Activated CD4-positive, alpha-beta memory T cell treated with anti-CD3 and anti-CD28 coated beads, Interleukin-2, amount 10 ng/mL, durations not matched to agents 7 days and 5 days (primary cell): ENCODE results near the gene ERLEC1. TPM values are rescaled to one million over a fixed set of nuclear protein-coding genes. Genes with fewer than 3 reads are reported as not detected.
A peak's percentile ranks its signal among the peaks of the same experiment; 100 is the strongest.

ENCODE experiments used
- CTCF ChIA-PET: fragments of 350-600 bp; sonication (Branson Sonifier 250); formaldehyde crosslinking; loops from one replicate; lab custom pipeline; 2021; ENCODE audit warnings: antibody characterized with exemption, inconsistent platforms; lab: Charles Lee
- POLR2A ChIA-PET: fragments of 350-600 bp; sonication (Branson Sonifier 250); formaldehyde crosslinking; loops from one replicate; lab custom pipeline; 2021; ENCODE audit warnings: antibody characterized with exemption; lab: Charles Lee
- DNase-seq: peaks from one replicate; pipeline ENCODE4 v3.0.0-alpha.2; 2020
- H3K27ac Mint-ChIP-seq: one replicate; pipeline ENCODE4 v1.8.0; 2021; ENCODE audit warnings: mild to moderate bottlenecking, mixed read lengths
- H3K27me3 Mint-ChIP-seq: one replicate; pipeline ENCODE4 v1.8.0; 2021; ENCODE audit warnings: mixed read lengths
- H3K36me3 Mint-ChIP-seq: one replicate; pipeline ENCODE4 v1.8.0; 2021; ENCODE audit warnings: low read depth, mixed read lengths
- H3K4me1 Mint-ChIP-seq: one replicate; pipeline ENCODE4 v1.8.0; 2021; ENCODE audit warnings: mixed read lengths
- H3K4me3 Mint-ChIP-seq: one replicate; pipeline ENCODE4 v1.8.0; 2021; ENCODE audit warnings: mild to moderate bottlenecking, mixed read lengths
- H3K9me3 Mint-ChIP-seq: one replicate; pipeline ENCODE4 v1.8.0; 2021; ENCODE audit warnings: mixed read lengths
- total RNA-seq, 2 experiments: library from RNA; stranded (reverse); gene quantifications; one replicate each; pipeline ENCODE4 v1.2.3, GENCODE V29; 2021

Gene ERLEC1
- total RNA-seq, 2 experiments from 2014 or later = 32.6 to 33.3 TPM

- Mint-ChIP-seq H3K27me3 (no peaks in the 10 kb centered on the region), H3K4me1 (peaks cover 46% of the 10 kb centered on the region), H3K36me3 (peaks cover 25% of the 10 kb centered on the region), H3K4me3 (peak overlapping the region; percentile 93), H3K9me3 (no peaks in the 10 kb centered on the region), H3K27ac (no peak overlapping the region)
- POLR2A ChIA-PET = interaction anchor here (2.4 to 6.9 kb wide), 2 partner anchors 8 to 17 kb away, joined by 14 to 163 read pairs; partner anchors contain the start of gene CHAC2
- CTCF ChIA-PET = interaction anchor here (0.6 to 3.8 kb wide), 2 partner anchors 17 to 39 kb away, joined by 3 to 24 read pairs; partner anchors contain the start of gene CHAC2
- DNase-seq = no peak
Observed at GRCh38 chr2:53785366-53785765, 1.5 kb upstream of the ERLEC1 start.

GRCh38 chr2:53786352-53786704 is 516 bp upstream of the ERLEC1 start:
- peak; percentile 46 for DNase-seq
- peaks cover 51% of the 10 kb centered on the region for H3K4me1 Mint-ChIP-seq
- peak overlapping the region; percentile 88 for H3K27ac Mint-ChIP-seq
- peaks cover 20% of the 10 kb centered on the region for H3K36me3 Mint-ChIP-seq
- no peaks in the 10 kb centered on the region for H3K9me3 Mint-ChIP-seq
- ChIA-PET POLR2A (interaction anchor here (0.7 to 6.9 kb wide), 6 partner anchors 9 to 210 kb away, joined by 3 to 163 read pairs (median 8); partner anchors contain the start of genes CHAC2 and PSME4), CTCF (interaction anchor here (3.8 kb wide), 1 partner anchor 18 kb away, joined by 24 read pairs; the partner anchor contains the start of gene CHAC2)
- H3K4me3 Mint-ChIP-seq = peak overlapping the region; percentile 93
- H3K27me3 Mint-ChIP-seq = no peaks in the 10 kb centered on the region

GRCh38 chr2:53787614-53788289 is 908 bp downstream of the ERLEC1 start:
- Mint-ChIP-seq H3K36me3 (peaks cover 11% of the 10 kb centered on the region), H3K27me3 (no peaks in the 10 kb centered on the region), H3K4me1 (peaks cover 51% of the 10 kb centered on the region), H3K9me3 (no peaks in the 10 kb centered on the region), H3K4me3 (peak overlapping the region; percentile 93), H3K27ac (peak overlapping the region; percentile 88)
- DNase-seq = peak; percentile 18
- POLR2A ChIA-PET = interaction anchor here (1.0 to 6.9 kb wide), 7 partner anchors 11 to 771 kb away, joined by 3 to 163 read pairs (median 6); partner anchors contain the start of genes CHAC2 and PSME4
- CTCF ChIA-PET = interaction anchor here (1.0 to 3.8 kb wide), 2 partner anchors 15 to 19 kb away, joined by 3 to 24 read pairs; partner anchors contain the start of gene CHAC2

GRCh38 chr2:53793261-53793660 is 6.4 kb downstream of the ERLEC1 start:
- POLR2A ChIA-PET = no interaction called here
- no peaks in the 10 kb centered on the region for H3K9me3 Mint-ChIP-seq
- CTCF ChIA-PET = no interaction called here
- no peak overlapping the region for H3K4me3 Mint-ChIP-seq
- H3K27ac Mint-ChIP-seq = no peak overlapping the region
- H3K4me1 Mint-ChIP-seq = peaks cover 17% of the 10 kb centered on the region
- no peaks in the 10 kb centered on the region for H3K27me3 Mint-ChIP-seq
- H3K36me3 Mint-ChIP-seq = peaks cover 12% of the 10 kb centered on the region
- no peak for DNase-seq

GRCh38 chr2:53793821-53794220 is 7.0 kb downstream of the ERLEC1 start:
- POLR2A ChIA-PET = no interaction called here
- H3K4me3 Mint-ChIP-seq = no peak overlapping the region
- CTCF ChIA-PET = no interaction called here

GRCh38 chr2:53801547-53801946 is 14.7 kb downstream of the ERLEC1 start:
- peaks cover 4% of the 10 kb centered on the region for H3K4me1 Mint-ChIP-seq
- H3K27ac Mint-ChIP-seq = no peak overlapping the region
- H3K4me3 Mint-ChIP-seq = no peak overlapping the region
- no peaks in the 10 kb centered on the region for H3K9me3 Mint-ChIP-seq
- H3K36me3 Mint-ChIP-seq = peaks cover 29% of the 10 kb centered on the region
- DNase-seq = no peak
- H3K27me3 Mint-ChIP-seq = no peaks in the 10 kb centered on the region
- ChIA-PET POLR2A (interaction anchor here (0.8 kb wide), 1 partner anchor 14 kb away, joined by 3 read pairs; no protein-coding TSS in a partner anchor), CTCF (no interaction called here)

More at GRCh38 chr2:53793821-53794220, 7.0 kb downstream of the ERLEC1 start:
- Mint-ChIP-seq H3K9me3 (no peaks in the 10 kb centered on the region), H3K27ac (no peak overlapping the region), H3K36me3 (peaks cover 14% of the 10 kb centered on the region), H3K27me3 (no peaks in the 10 kb centered on the region), H3K4me1 (peaks cover 12% of the 10 kb centered on the region)
- DNase-seq = no peak

GRCh38 chr2:53802617-53803151 is 15.8 kb downstream of the ERLEC1 start:
- Mint-ChIP-seq H3K36me3 (peaks cover 33% of the 10 kb centered on the region), H3K9me3 (no peaks in the 10 kb centered on the region), H3K27ac (no peak overlapping the region), H3K4me1 (peaks cover 4% of the 10 kb centered on the region), H3K27me3 (no peaks in the 10 kb centered on the region), H3K4me3 (no peak overlapping the region)
- ChIA-PET POLR2A (no interaction called here), CTCF (interaction anchor here (1.3 kb wide), 1 partner anchor 15 kb away, joined by 3 read pairs; no protein-coding TSS in a partner anchor)
- DNase-seq = no peak

GRCh38 chr2:53811601-53812000 is 24.8 kb downstream of the ERLEC1 start:
- H3K9me3 Mint-ChIP-seq = no peaks in the 10 kb centered on the region
- H3K4me1 Mint-ChIP-seq = no peaks in the 10 kb centered on the region
- ChIA-PET CTCF (no interaction called here), POLR2A (no interaction called here)
- H3K36me3 Mint-ChIP-seq = peaks cover 40% of the 10 kb centered on the region
- DNase-seq = no peak
- H3K4me3 Mint-ChIP-seq = no peak overlapping the region
- no peaks in the 10 kb centered on the region for H3K27me3 Mint-ChIP-seq
- no peak overlapping the region for H3K27ac Mint-ChIP-seq

- Mint-ChIP-seq H3K27ac (no peak overlapping the region), H3K36me3 (peaks cover 47% of the 10 kb centered on the region), H3K4me3 (no peak overlapping the region), H3K4me1 (no peaks in the 10 kb centered on the region), H3K9me3 (no peaks in the 10 kb centered on the region), H3K27me3 (no peaks in the 10 kb centered on the region)
- CTCF ChIA-PET = no interaction called here
- DNase-seq = no peak
- POLR2A ChIA-PET = no interaction called here
Observed at GRCh38 chr2:53813151-53813550, 26.3 kb downstream of the ERLEC1 start.

- Mint-ChIP-seq H3K27ac (no peak overlapping the region), H3K4me1 (no peaks in the 10 kb centered on the region), H3K36me3 (peaks cover 25% of the 10 kb centered on the region), H3K27me3 (no peaks in the 10 kb centered on the region), H3K9me3 (no peaks in the 10 kb centered on the region), H3K4me3 (no peak overlapping the region)
- ChIA-PET CTCF (interaction anchor here (0.6 kb wide), 2 partner anchors 48 to 310 kb away, joined by 3 to 4 read pairs; no protein-coding TSS in a partner anchor), POLR2A (no interaction called here)
- no peak for DNase-seq
Observed at GRCh38 chr2:53818854-53819435, 32.1 kb downstream of the ERLEC1 start.

GRCh38 chr2:53819634-53820033 is 32.8 kb downstream of the ERLEC1 start:
- DNase-seq = no peak
- Mint-ChIP-seq H3K9me3 (no peaks in the 10 kb centered on the region), H3K27me3 (no peaks in the 10 kb centered on the region), H3K27ac (no peak overlapping the region), H3K4me1 (no peaks in the 10 kb centered on the region), H3K4me3 (no peak overlapping the region), H3K36me3 (peaks cover 25% of the 10 kb centered on the region)
- ChIA-PET CTCF (interaction anchor here (0.6 kb wide), 1 partner anchor 310 kb away, joined by 3 read pairs; no protein-coding TSS in a partner anchor), POLR2A (no interaction called here)

- H3K27ac Mint-ChIP-seq = no peak overlapping the region
- no peaks in the 10 kb centered on the region for H3K9me3 Mint-ChIP-seq
- ChIA-PET POLR2A (no interaction called here), CTCF (no interaction called here)
- H3K4me1 Mint-ChIP-seq = no peaks in the 10 kb centered on the region
- no peak overlapping the region for H3K4me3 Mint-ChIP-seq
- H3K27me3 Mint-ChIP-seq = no peaks in the 10 kb centered on the region
- peaks cover 25% of the 10 kb centered on the region for H3K36me3 Mint-ChIP-seq
- DNase-seq = no peak
Observed at GRCh38 chr2:53820048-53820447, 33.2 kb downstream of the ERLEC1 start.

GRCh38 chr2:53820711-53821110 is 33.9 kb downstream of the ERLEC1 start:
- Mint-ChIP-seq H3K4me3 (no peak overlapping the region), H3K4me1 (no peaks in the 10 kb centered on the region), H3K27ac (no peak overlapping the region), H3K9me3 (no peaks in the 10 kb centered on the region), H3K27me3 (no peaks in the 10 kb centered on the region), H3K36me3 (peaks cover 19% of the 10 kb centered on the region)
- CTCF ChIA-PET = no interaction called here
- no peak for DNase-seq
- POLR2A ChIA-PET = no interaction called here
